Activated effector memory CD4-positive, alpha-beta T cell treated with Interleukin-2 at 50 U/mL for 16 hours (primary cell): ENCODE measurements around the gene MROH9.

Experiments used
- DNase-seq: peaks from one replicate; pipeline ENCODE4 v3.0.0-alpha.2; 2020

Gene MROH9

DNA sequence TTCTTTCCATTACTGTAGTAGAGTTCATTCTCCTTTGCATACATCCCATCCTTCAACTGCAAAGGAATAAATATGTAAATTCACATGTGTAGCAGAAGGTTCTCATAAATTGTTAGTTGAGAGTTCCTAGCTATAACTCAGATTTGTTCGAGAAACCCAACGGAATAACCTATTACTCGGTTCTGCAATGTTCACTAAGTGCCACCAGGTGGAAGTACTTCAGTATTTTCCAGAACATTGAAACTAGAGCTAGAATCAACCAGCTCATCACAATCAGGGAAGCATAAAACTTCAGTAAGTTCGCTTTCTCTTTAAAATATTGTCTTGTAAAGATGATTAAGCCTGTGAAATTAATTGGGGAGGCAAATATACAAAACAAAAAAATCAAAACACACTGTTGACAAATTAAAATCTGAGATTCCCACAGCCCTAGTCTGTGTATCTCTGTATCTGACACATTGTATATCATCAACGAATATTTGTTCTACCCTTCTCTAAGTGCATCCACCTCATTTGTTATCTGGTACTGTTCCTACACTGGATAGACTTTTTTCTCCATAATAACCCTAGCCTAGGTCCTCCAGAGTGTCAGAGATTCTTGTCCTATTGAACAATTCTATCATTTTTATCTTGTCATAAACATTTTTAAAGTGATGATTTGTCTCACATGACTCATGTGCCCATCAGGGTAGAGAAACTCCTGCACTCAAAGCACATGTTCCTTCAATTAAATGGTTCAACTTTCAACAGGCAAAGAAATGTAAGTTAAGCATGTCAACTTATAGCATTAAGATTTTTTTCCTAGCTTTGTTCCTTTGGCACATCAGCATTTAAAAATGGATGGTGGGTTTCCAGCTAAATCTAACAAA lies 31.9 kb downstream of the MROH9 start:
- no peak for DNase-seq

DNA sequence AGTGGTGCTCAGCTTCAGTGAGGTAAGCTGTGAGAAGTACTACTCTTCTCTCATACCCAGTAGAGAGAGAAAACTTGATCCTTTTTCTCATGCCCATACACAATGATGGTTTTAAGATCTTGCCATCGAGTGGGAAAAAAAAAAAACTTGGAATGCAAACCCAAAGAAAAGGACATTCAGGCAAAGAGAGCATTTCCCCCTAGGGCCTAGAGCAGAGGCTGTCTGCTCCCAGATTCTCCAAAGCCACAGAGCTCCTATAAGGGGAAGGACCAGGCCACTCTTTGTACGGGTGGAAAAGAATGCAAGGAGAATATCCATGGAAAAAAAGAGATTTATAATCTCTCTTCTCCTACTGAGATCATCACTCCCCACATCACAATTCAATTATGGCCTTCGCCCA lies 34.9 kb downstream of the MROH9 start:
- no peak for DNase-seq

- no peak for DNase-seq
Measured at GRCh38 chr1:170978371-170978910, 43.1 kb downstream of the MROH9 start.

DNA sequence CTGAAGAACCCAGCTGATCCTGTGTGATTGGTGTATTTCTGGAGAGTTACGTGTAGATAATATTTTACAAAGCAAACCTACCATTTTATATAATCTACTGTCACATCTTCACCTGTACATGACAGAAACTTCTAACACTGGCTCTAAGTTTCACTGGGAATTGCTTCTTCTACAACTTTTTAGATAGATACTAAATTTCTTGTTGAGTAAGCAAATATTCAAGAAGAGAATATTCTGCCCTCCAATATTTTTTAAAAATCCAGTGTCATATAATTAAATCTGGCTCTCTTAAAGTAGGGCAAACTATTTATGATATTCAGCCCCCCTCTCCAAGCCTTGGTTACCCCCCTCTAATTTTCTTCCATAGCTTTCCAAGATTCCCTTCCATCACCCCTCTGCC lies 50.1 kb downstream of the MROH9 start:
- no peak for DNase-seq

GRCh38 chr1:170986901-170987300 lies 51.6 kb downstream of the MROH9 start:
- DNase-seq = no peak

- no peak for DNase-seq
Measured at GRCh38 chr1:170987424-170987823, 52.1 kb downstream of the MROH9 start.

DNA sequence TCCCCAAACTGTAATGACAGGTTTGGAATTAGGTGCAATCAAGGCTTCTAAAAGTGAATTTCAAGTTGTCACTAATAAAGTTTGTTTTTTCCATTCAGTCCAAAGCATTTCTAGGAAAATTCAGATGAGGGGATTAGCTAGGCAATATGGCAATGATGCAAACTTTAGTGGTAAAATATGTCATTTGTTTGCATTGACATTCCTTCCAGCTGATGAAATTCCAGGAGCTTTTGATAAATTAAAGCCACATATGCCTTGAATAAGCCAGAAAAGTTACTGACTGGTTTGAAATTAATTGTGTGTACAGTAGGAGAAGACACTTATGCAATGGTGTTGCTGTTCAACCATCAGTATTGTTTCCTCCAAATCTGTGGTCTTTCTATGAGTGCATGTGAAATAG lies 57.8 kb downstream of the MROH9 start:
- no peak for DNase-seq

GRCh38 chr1:170993717-170994116 lies 58.4 kb downstream of the MROH9 start:
- no peak for DNase-seq

DNA sequence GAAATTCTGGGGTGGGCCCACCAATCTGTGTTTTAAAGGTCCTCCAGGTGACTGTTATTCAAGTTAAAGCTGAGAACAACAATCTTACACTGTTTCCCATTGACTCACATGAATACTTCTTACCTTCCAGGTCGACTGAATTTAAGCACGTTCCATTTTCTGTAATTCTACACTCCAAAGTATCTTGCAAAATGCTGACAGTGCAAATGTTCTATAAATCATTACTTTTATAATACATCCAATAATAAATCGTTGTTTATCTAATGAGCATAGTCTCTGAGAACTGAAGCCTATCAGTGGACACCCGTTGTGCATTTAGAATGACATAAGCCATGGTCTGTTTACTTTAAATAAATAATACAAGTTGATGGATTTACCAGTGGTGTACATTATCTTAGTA lies 79.5 kb downstream of the MROH9 start:
- DNase-seq = no peak

- no peak for DNase-seq
Measured at GRCh38 chr1:171017426-171017825, 82.1 kb downstream of the MROH9 start.

DNA sequence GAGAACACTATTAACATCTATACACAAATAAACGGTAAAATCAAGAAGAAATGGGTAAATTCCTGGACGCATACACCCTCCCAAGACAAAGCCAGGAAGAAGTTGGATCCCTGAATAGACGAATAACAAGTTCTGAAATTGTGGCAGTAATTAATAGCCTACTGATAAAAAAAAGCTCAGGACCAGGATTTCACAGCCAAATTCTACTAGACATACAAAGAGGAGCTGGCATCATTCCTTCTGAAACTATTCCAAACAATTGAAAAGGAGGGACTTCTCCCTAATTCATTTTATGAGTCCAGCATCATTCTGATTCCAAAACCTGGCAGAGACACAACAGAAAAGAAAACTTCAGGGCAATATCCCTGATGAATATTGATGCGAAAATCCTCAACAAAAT lies 84.6 kb downstream of the MROH9 start:
- DNase-seq = no peak

GRCh38 chr1:171032822-171033702 lies 97.7 kb downstream of the MROH9 start:
- DNase-seq = no peak

DNA sequence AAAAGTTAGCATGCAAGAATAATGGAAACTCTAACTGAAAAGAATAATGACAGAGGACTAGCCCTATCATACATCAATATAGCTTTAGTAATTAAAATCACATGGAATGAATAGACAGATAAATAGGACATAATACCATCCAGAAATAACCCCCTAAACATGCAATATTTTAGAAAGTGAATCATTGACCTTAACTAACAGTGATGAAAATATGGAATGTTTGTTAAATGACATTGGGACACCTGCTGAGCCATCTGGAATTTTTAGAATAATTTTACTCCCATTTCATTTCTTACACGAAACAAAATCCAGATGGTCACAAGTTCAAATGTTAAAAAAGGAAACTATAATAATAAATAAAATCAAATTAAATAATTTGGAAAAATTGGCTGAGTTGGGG lies 102.3 kb downstream of the MROH9 start:
- no peak for DNase-seq

DNA sequence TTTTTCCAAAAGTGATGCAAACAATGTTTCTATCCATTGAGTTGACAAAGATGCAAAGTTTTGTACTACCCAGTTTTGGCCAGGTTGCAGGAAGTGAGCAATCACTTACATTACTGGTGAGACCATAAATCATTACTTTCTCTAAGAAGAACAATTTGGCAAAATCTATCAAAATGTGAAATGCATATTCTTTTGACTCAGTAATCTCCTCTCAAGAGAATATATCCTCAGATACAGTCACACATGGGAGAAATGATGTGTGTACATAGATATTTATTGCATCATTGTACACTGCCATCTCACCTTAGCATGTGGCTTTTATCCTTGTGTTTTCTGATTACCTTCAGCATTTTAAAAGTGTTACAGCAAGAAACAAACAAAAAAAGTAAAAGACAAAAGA lies 103.0 kb downstream of the MROH9 start:
- no peak for DNase-seq

DNA sequence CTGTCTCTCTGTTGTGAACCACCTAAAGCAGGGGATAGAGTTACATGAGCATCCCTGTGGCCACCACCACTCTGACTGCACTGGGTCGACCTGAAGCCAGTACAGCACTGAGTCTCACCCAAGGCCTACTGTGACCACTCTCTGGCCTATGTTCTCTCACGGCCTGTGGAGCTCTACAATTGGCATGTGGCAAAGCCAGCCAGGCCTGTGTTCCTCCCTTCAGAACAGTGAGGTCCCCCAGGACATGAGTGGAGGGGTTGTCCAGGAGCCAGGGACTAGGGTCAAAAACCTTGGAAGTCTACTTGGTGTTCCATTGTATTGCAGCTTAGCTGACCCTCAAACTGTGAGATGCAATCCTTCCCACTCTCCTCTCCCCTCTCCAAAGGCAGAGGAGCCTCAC lies 112.7 kb downstream of the MROH9 start:
- DNase-seq = no peak

GRCh38 chr1:171052977-171053376 lies 117.6 kb downstream of the MROH9 start:
- DNase-seq = no peak

DNA sequence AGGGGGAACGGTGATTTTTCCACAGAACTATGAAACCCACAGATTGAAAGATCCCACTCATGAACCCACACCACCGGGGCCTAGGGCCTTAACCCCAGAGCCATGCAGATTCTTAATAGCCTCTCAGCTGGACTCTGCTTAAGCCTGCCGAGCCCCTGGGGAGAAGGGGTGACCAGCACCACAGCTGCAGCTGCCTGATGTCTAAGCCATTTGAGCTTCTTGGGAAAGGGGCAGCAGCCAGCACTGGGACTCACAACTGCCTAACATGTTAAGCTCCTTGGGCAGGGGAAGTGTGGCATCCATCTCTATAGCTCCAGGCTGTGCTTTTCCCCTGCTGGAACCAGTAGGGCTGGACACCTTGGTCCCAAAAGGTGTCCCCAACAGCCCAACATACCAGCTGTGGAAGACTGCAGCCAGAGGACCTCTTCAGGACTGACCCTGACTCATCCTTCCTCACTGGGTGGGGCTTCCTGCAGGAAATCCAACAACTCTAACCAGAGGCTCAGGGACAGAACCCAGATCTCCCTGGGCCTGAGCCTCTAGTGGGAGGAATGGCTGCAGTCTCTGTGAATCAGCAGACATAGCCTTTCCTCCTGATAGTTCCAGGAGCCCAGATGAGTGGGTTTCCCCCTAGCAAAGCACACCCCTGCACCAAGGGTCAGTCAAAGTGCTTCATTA lies 120.8 kb downstream of the MROH9 start:
- DNase-seq = no peak

- DNase-seq = no peak
Measured at GRCh38 chr1:171061425-171062143, 126.2 kb downstream of the MROH9 start.

GRCh38 chr1:171062902-171063301 lies 127.6 kb downstream of the MROH9 start:
- no peak for DNase-seq

- DNase-seq = no peak
Measured at GRCh38 chr1:171075041-171075440, 139.7 kb downstream of the MROH9 start.

- DNase-seq = no peak
Measured at GRCh38 chr1:171081314-171081753, 146.0 kb downstream of the MROH9 start.

DNA sequence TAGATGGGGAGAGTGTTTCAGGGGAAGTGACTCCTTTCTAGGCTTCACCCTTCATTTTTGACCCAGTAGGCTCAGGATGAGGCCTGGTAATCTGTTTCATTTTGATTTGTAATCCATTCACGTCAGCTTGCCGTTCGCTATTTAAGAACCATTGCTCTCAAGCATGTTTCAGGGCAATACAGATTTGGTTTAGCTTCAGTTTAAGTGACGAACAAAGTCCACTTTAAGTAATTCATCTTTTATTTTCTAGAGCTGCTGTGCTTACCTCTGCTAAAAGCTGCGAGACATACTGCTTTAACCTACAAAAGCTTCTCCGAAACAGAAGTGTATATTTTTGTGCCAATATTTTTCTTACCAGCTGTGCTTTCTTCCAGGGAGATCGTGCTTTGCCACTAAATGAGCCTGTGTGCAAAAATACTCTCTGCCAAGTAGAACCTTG lies 146.4 kb downstream of the MROH9 start:
- DNase-seq = no peak
